ENCODE results near the gene DMKN. TPM values are rescaled to one million over a fixed set of nuclear protein-coding genes. Genes with fewer than 3 reads are reported as not detected.

The DMKN gene
- total and polyA plus RNA-seq, 4 donors: 1.4 to 9.4 (median 2.4) TPM

- no peak for TF ChIP-seq ATF3 (IDR thresholded peaks at IDR 0.05)
- no peak for TF ChIP-seq SP1 (IDR thresholded peaks at IDR 0.05)
- TF ChIP-seq ZBTB33 (IDR thresholded peaks at IDR 0.05): no peak
- no peak for TF ChIP-seq GABPA (IDR thresholded peaks at IDR 0.05 in 1 of 2, conservative IDR thresholded peaks at IDR 0.05 in 1 of 2)
- TF ChIP-seq NR2F2 (IDR thresholded peaks at IDR 0.05): no peak
- no peak for TF ChIP-seq REST (IDR thresholded peaks at IDR 0.05)
- no peak for TF ChIP-seq MAX (IDR thresholded peaks at IDR 0.05)
- no peak for TF ChIP-seq FOXA2 (IDR thresholded peaks at IDR 0.05)
- no peak for TF ChIP-seq HNF4G (IDR thresholded peaks at IDR 0.05)
- TF ChIP-seq JUND (IDR thresholded peaks at IDR 0.05): no peak
- TF ChIP-seq FOXA1 (IDR thresholded peaks at IDR 0.05): no peak
- no peak for TF ChIP-seq RXRA (IDR thresholded peaks at IDR 0.05)
- no peak for TF ChIP-seq RAD21 (IDR thresholded peaks at IDR 0.05)
- no peak for TF ChIP-seq YY1 (IDR thresholded peaks at IDR 0.05)
- no peak for TF ChIP-seq HNF4A (conservative IDR thresholded peaks at IDR 0.05)
- WGBS: 45% methylated on average over 1 of the region's 1 CpG
- Histone ChIP-seq H3K36me3 (ENCODE audit: control insufficient read depth in 4 of 4, insufficient read depth in 3 of 4, low read depth in 1 of 4, low read length in 3 of 4) (no peaks in the 10 kb centered on the region), H3K4me3 (ENCODE audit: low read depth in 1 of 3, low read length in 3 of 3) (no peak overlapping the region), H3K9ac (ENCODE audit: low read depth in 1 of 2, low read length in 2 of 2) (no peak overlapping the region), H3K4me1 (ENCODE audit: control insufficient read depth in 4 of 4, insufficient read depth in 4 of 4, low read length in 3 of 4) (peaks cover 11 to 49% (median 36%) of the 10 kb centered on the region in 4 donors), H3K27ac (ENCODE audit: low read depth in 1 of 2, low read length in 2 of 2) (peak overlapping the region; percentile 96 to 98), H3K9me3 (ENCODE audit: control insufficient read depth in 4 of 4, low read length in 3 of 4) (no peaks in the 10 kb centered on the region), H3K27me3 (ENCODE audit: control insufficient read depth in 4 of 4, insufficient read depth in 4 of 4, low read length in 3 of 4) (no peaks in the 10 kb centered on the region)
- DNase-seq (ENCODE audit: low spot score): no peak
Observed at GRCh38 chr19:35458192-35458591, 55.3 kb downstream of the DMKN start.

GRCh38 chr19:35457173-35457572 lies 56.3 kb downstream of the DMKN start:
- Histone ChIP-seq H3K4me3 (ENCODE audit: low read depth in 1 of 3, low read length in 3 of 3) (no peak overlapping the region), H3K27me3 (ENCODE audit: control insufficient read depth in 4 of 4, insufficient read depth in 4 of 4, low read length in 3 of 4) (no peaks in the 10 kb centered on the region), H3K9me3 (ENCODE audit: control insufficient read depth in 4 of 4, low read length in 3 of 4) (no peaks in the 10 kb centered on the region), H3K9ac (ENCODE audit: low read depth in 1 of 2, low read length in 2 of 2) (no peak overlapping the region), H3K27ac (ENCODE audit: low read depth in 1 of 2, low read length in 2 of 2) (no peak overlapping the region), H3K4me1 (ENCODE audit: control insufficient read depth in 4 of 4, insufficient read depth in 4 of 4, low read length in 3 of 4) (peaks cover 11 to 49% (median 36%) of the 10 kb centered on the region in 4 donors), H3K36me3 (ENCODE audit: control insufficient read depth in 4 of 4, insufficient read depth in 3 of 4, low read depth in 1 of 4, low read length in 3 of 4) (no peaks in the 10 kb centered on the region)
- DNase-seq (ENCODE audit: low spot score): no peak
- 95% methylated on average over 5 of the region's 5 CpGs for WGBS
- TF ChIP-seq HNF4A (conservative IDR thresholded peaks at IDR 0.05) (no peak), RAD21 (IDR thresholded peaks at IDR 0.05) (no peak), SP1 (IDR thresholded peaks at IDR 0.05) (no peak), JUND (IDR thresholded peaks at IDR 0.05) (no peak), NR2F2 (IDR thresholded peaks at IDR 0.05) (no peak), ZBTB33 (IDR thresholded peaks at IDR 0.05) (no peak), CTCF (IDR thresholded peaks at IDR 0.05; ENCODE audit: low read depth, low read length, missing input control) (no peak), FOXA2 (IDR thresholded peaks at IDR 0.05) (no peak), RXRA (IDR thresholded peaks at IDR 0.05) (no peak), HNF4G (IDR thresholded peaks at IDR 0.05) (no peak)
